CD4-positive, alpha-beta memory T cell (primary cell): ENCODE results near the gene S100A7A. TPM values are rescaled to one million over a fixed set of nuclear protein-coding genes. Genes with fewer than 3 reads are reported as not detected.

ENCODE experiments used
- CTCF ChIA-PET: fragments of 350-600 bp; sonication (Branson Sonifier 250); formaldehyde crosslinking; loops from one replicate; lab custom pipeline; 2021; ENCODE audit warnings: inconsistent platforms; ENCODE audit not compliant: partially characterized antibody; lab: Charles Lee
- POLR2A ChIA-PET: fragments of 350-600 bp; sonication (Branson Sonifier 250); formaldehyde crosslinking; loops from one replicate; lab custom pipeline; 2021; ENCODE audit not compliant: partially characterized antibody; lab: Charles Lee
- DNase-seq, 5 donors: peaks; one replicate each; pipeline versions ENCODE4 v3.0.0 to v3.0.0-alpha.2; 2020 to 2022; ENCODE audit warnings: mixed read lengths in 1 of 5
- H3K27ac ChIP-seq: one replicate; pipeline ENCODE4 v1.7.0; 2013; ENCODE audit warnings: low read depth, low read length
- H3K27me3 ChIP-seq: 2 replicates; pipeline ENCODE4 v1.7.0; 2013; ENCODE audit warnings: mild to moderate bottlenecking, low read length, moderate library complexity; ENCODE audit not compliant: insufficient read depth
- H3K36me3 ChIP-seq: 2 replicates; pipeline ENCODE4 v1.7.0; 2013; ENCODE audit warnings: mild to moderate bottlenecking, low read length, moderate library complexity; ENCODE audit not compliant: insufficient read depth
- H3K4me1 ChIP-seq: 2 replicates; pipeline ENCODE4 v1.7.0; 2013; ENCODE audit warnings: mild to moderate bottlenecking, low read length, moderate library complexity; ENCODE audit not compliant: insufficient read depth
- H3K4me3 ChIP-seq, 2 donors: one replicate each; pipeline ENCODE4 v1.7.0; 2013; ENCODE audit warnings: low read length in 2 of 2, mild to moderate bottlenecking in 1 of 2
- H3K9me3 ChIP-seq, 2 donors: one replicate each; pipeline ENCODE4 v1.7.0; 2013; ENCODE audit warnings: low read length in 2 of 2, control low read depth in 1 of 2; ENCODE audit not compliant: control insufficient read depth in 1 of 2
- H3K27ac Mint-ChIP-seq, 7 donors: one replicate each; pipeline ENCODE4 v1.8.0; 2020 to 2021; ENCODE audit warnings: mixed read lengths in 7 of 7, mild to moderate bottlenecking in 6 of 7, inconsistent platforms in 3 of 7, moderate library complexity in 3 of 7
- H3K27me3 Mint-ChIP-seq, 2 donors: one replicate each; pipeline ENCODE4 v1.8.0; 2020 to 2021; ENCODE audit warnings: mixed read lengths in 2 of 2
- H3K36me3 Mint-ChIP-seq, 2 donors: one replicate each; pipeline ENCODE4 v1.8.0; 2020 to 2021; ENCODE audit warnings: mixed read lengths in 2 of 2, inconsistent platforms in 1 of 2, mild to moderate bottlenecking in 1 of 2
- H3K4me1 Mint-ChIP-seq, 4 donors: one replicate each; pipeline ENCODE4 v1.8.0; 2020 to 2021; ENCODE audit warnings: mixed read lengths in 4 of 4, mild to moderate bottlenecking in 1 of 4
- H3K4me3 Mint-ChIP-seq, 8 donors: one replicate each; pipeline ENCODE4 v1.8.0; 2020 to 2021; ENCODE audit warnings: mixed read lengths in 8 of 8, mild to moderate bottlenecking in 7 of 8, moderate library complexity in 6 of 8, inconsistent platforms in 3 of 8
- H3K9me3 Mint-ChIP-seq, 8 donors: one replicate each; pipeline ENCODE4 v1.8.0; 2020 to 2021; ENCODE audit warnings: mixed read lengths in 8 of 8, mild to moderate bottlenecking in 5 of 8, inconsistent platforms in 3 of 8, moderate library complexity in 1 of 8
- intact Hi-C: fragments of 100-400 bp; cut with micrococcal nuclease; formaldehyde crosslinking; loops from one replicate; pipeline ENCODE4 v1.15.1; 2023
- polyA plus RNA-seq, 2 donors: library from polyadenylated mRNA; unstranded; fragments of 300-500 nt; fragmentation: Illumina TruSeq; gene quantifications; one replicate each; pipeline ENCODE4 v1.2.3, GENCODE V29; 2021
- total RNA-seq, 2 experiments: library from RNA; stranded (reverse); gene quantifications; one replicate each; pipeline ENCODE4 v1.2.3, GENCODE V29; 2021

Gene S100A7A
- total and polyA plus RNA-seq, 4 experiments from 2014 or later = not detected

DNA sequence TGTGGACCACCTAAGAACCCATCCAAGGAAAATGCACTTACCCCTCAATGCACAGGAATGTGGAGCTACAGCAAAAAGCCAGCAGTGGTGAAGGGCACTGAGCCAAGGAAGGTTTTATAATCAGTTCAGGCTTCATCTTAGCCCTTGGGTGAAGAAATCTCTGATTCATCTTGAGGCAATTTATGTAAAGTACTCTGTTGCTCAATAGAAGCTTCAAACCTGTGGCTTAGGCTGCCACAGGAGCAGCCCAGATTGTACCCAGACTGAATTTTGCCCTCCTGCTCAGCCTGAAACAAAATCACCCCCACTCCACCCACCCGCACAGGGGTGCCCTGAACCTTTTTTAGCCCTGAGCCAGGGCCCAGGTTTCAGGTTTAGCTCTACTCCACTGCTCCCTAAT is 40.8 kb upstream of the S100A7A start, which contains the start of gene S100A12:
S100A12 (minus strand) TSS at position 111 of the 400 bp plus-strand sequence. CDS start 1,029 bp downstream, outside the sequence.
- H3K27me3 Mint-ChIP-seq = peaks cover 16 to 21% of the 10 kb centered on the region in 2 donors
- H3K27ac Mint-ChIP-seq = no peak within 1 kb of the TSS
- H3K36me3 Mint-ChIP-seq = no peaks in the 10 kb centered on the region
- H3K4me3 ChIP-seq = no peak within 1 kb of the TSS
- H3K9me3 Mint-ChIP-seq = peaks cover 0 to 5% (median 0%) of the 10 kb centered on the region in 8 donors
- no peak for DNase-seq
- no peaks in the 10 kb centered on the region for H3K4me1 ChIP-seq
- ChIA-PET CTCF (interaction anchor here (1.0 kb wide), 1 partner anchor 22 kb away, joined by 3 read pairs; no protein-coding TSS in a partner anchor), POLR2A (no interaction called here)
- no peak within 1 kb of the TSS for H3K27ac ChIP-seq
- H3K4me3 Mint-ChIP-seq = no peak within 1 kb of the TSS
- no peaks in the 10 kb centered on the region for H3K36me3 ChIP-seq
- H3K9me3 ChIP-seq = no peaks in the 10 kb centered on the region
- intact Hi-C loops = no loop called here
- H3K4me1 Mint-ChIP-seq = no peaks in the 10 kb centered on the region
- no peaks in the 10 kb centered on the region for H3K27me3 ChIP-seq

DNA sequence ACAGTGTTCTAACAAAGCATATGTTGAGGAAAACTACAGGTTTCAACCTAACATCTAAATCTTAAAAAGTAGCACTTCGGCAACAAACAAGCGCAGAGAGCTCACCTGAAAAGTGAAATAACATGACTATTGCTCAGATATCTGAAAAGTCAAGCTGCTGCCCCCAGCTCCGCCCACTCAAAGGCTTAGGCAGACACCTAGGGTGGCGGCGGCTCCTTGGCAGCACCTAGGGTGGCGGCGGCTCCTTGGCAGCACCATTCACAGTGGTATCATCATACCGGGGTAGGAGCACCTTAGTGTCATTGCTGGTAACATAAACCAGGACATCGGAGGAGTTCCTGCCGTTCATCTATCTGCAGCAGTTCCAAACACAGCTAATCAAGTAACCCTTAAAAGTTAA is 36.7 kb upstream of the S100A7A start:
- no peaks in the 10 kb centered on the region for H3K4me1 ChIP-seq
- H3K27me3 Mint-ChIP-seq = peaks cover 21 to 31% of the 10 kb centered on the region in 2 donors

DNA sequence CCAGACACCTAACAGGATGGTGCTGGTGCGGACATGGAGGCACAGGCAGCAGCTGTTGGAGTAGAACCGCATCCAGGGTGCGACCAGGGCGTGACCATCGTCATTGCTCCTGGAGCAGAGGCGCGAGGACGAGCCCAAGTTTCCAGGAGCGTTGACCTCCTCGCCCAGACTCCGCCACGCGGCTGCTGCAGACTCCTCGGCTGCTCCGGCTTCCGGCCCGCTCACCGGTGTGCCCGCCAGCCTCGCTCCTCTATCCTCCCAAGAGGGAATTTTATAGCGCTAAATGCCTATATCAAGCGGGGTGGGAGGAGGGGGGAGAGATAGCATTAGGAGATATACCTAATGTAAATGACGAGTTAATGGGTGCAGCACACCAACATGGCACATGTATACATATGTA is 35.6 kb upstream of the S100A7A start:
- no peaks in the 10 kb centered on the region for H3K4me1 Mint-ChIP-seq
- no peak overlapping the region for H3K4me3 Mint-ChIP-seq
- POLR2A ChIA-PET = no interaction called here
- H3K4me1 ChIP-seq = no peaks in the 10 kb centered on the region
- no peak overlapping the region for H3K27ac Mint-ChIP-seq
- intact Hi-C loops = no loop called here
- H3K27ac ChIP-seq = no peak overlapping the region
- peaks cover 0 to 5% of the 10 kb centered on the region in 2 donors for H3K36me3 Mint-ChIP-seq
- H3K27me3 ChIP-seq = no peaks in the 10 kb centered on the region
- H3K4me3 ChIP-seq = no peak overlapping the region
- CTCF ChIA-PET = no interaction called here
- H3K36me3 ChIP-seq = no peaks in the 10 kb centered on the region
- peaks cover 0 to 26% (median 15%) of the 10 kb centered on the region in 8 donors for H3K9me3 Mint-ChIP-seq
- peaks cover 0 to 3% of the 10 kb centered on the region in 2 donors for H3K9me3 ChIP-seq
- no peak for DNase-seq
- H3K27me3 Mint-ChIP-seq = peaks cover 20 to 33% of the 10 kb centered on the region in 2 donors

More for the DNA sequence above, 36.7 kb upstream of the S100A7A start:
- Histone ChIP-seq H3K36me3 (no peaks in the 10 kb centered on the region), H3K9me3 (peaks cover 0 to 3% of the 10 kb centered on the region in 2 donors), H3K27me3 (no peaks in the 10 kb centered on the region), H3K27ac (no peak overlapping the region), H3K4me3 (no peak overlapping the region)
- CTCF ChIA-PET = no interaction called here
- Mint-ChIP-seq H3K27ac (no peak overlapping the region), H3K4me3 (no peak overlapping the region), H3K9me3 (peaks cover 0 to 26% (median 15%) of the 10 kb centered on the region in 8 donors), H3K36me3 (peaks cover 0 to 5% of the 10 kb centered on the region in 2 donors), H3K4me1 (no peaks in the 10 kb centered on the region)
- POLR2A ChIA-PET = no interaction called here
- intact Hi-C loops = no loop called here
- no peak for DNase-seq

DNA sequence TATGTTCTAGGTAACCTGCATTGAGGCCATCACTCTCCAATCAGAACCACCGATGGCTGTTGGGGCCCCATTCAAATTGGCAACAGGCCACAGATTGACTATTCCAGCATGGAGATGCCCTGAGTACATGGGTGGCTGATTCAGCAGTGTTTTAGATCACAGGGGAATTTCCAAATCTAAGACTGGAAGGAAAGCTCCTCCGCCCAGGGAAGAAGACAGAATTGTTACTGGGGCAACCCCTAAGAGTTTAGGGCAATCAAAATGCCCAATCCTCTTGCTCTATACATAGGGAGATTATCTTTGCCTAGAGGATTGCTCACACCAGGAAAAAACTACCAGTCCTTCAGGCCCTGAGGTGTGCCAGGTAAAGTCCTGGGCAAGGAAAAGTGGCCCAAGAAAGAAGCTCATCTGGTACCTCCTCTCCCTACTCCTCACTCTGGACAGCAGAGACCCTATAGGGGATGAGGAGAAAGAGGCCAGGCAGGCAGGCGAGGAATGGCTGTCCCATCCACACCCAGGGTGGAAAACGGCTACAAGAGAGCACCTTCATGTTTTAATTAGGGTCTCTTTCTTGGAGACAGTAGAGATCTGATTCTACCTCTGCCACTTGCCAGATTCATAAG is 31.3 kb upstream of the S100A7A start:
- intact Hi-C loops = no loop called here
- POLR2A ChIA-PET = no interaction called here

DNA sequence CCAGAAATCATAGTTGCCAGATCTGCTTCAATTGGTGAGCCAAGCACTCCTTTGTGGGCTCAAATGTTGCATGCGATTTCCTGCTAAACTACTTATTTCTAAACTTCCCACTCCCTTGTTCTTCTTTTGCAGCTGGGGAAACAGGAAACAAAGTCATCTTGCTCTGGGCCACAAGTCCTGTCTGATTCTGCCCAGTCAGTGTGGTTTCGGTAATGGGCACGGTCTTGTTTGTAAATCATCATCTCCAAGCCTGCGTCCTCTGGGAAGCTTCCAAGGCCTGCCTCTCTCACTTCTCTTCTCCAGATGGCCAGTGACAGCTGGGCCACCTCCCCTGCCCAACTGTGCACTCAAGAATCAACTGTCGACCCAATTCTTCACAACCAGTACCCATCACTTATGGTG is 29.8 kb upstream of the S100A7A start:
- POLR2A ChIA-PET = no interaction called here

More for the DNA sequence above, 31.3 kb upstream of the S100A7A start:
- H3K4me1 Mint-ChIP-seq = peaks cover 0 to 1% (median 0%) of the 10 kb centered on the region in 4 donors
- no peak for DNase-seq
- Histone ChIP-seq H3K9me3 (peaks cover 0 to 3% of the 10 kb centered on the region in 2 donors), H3K36me3 (no peaks in the 10 kb centered on the region), H3K4me1 (no peaks in the 10 kb centered on the region), H3K27ac (no peak overlapping the region), H3K27me3 (peaks cover 4% of the 10 kb centered on the region), H3K4me3 (no peak overlapping the region)
- CTCF ChIA-PET = no interaction called here
- H3K27me3 Mint-ChIP-seq = peaks cover 11 to 35% of the 10 kb centered on the region in 2 donors
- H3K9me3 Mint-ChIP-seq = peaks cover 0 to 22% (median 14%) of the 10 kb centered on the region in 8 donors
- H3K27ac Mint-ChIP-seq = no peak overlapping the region
- H3K36me3 Mint-ChIP-seq = peaks cover 0 to 5% of the 10 kb centered on the region in 2 donors
- no peak overlapping the region for H3K4me3 Mint-ChIP-seq

DNA sequence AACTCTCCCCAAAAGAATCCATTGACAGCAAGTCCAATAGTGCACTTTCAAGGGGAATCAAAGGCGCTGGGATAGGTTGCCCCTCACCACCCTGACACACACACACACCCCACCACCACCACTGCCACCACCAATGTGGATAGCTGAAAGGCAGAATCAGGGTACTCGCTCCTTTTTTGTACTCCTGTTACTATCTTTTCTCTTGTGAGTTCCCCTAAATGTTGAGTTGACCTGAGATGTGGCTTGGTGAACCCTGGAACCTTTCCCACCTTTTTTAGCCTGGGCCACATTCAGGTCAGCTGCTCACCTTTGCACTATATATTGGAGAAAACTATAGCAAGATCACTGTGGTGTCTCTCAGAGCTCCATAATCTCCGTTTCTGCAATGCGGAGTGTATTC is 29.3 kb upstream of the S100A7A start:
- CTCF ChIA-PET = interaction anchor here (1.2 kb wide), 1 partner anchor 31 kb away, joined by 3 read pairs; no protein-coding TSS in a partner anchor

More for the DNA sequence above, 29.8 kb upstream of the S100A7A start:
- peaks cover 0 to 1% (median 0%) of the 10 kb centered on the region in 4 donors for H3K4me1 Mint-ChIP-seq
- no peak overlapping the region for H3K4me3 ChIP-seq
- no peak for DNase-seq
- CTCF ChIA-PET = interaction anchor here (1.2 kb wide), 1 partner anchor 31 kb away, joined by 3 read pairs; no protein-coding TSS in a partner anchor
- peaks cover 4% of the 10 kb centered on the region for H3K27me3 ChIP-seq
- peaks cover 0 to 3% of the 10 kb centered on the region in 2 donors for H3K9me3 ChIP-seq
- H3K27me3 Mint-ChIP-seq = peaks cover 11 to 34% of the 10 kb centered on the region in 2 donors
- H3K36me3 ChIP-seq = no peaks in the 10 kb centered on the region
- H3K4me3 Mint-ChIP-seq = no peak overlapping the region
- H3K9me3 Mint-ChIP-seq = peaks cover 0 to 14% (median 9%) of the 10 kb centered on the region in 8 donors
- peaks cover 0 to 4% of the 10 kb centered on the region in 2 donors for H3K36me3 Mint-ChIP-seq
- H3K27ac ChIP-seq = no peak overlapping the region
- no peaks in the 10 kb centered on the region for H3K4me1 ChIP-seq
- intact Hi-C loops = no loop called here
- H3K27ac Mint-ChIP-seq = no peak overlapping the region

DNA sequence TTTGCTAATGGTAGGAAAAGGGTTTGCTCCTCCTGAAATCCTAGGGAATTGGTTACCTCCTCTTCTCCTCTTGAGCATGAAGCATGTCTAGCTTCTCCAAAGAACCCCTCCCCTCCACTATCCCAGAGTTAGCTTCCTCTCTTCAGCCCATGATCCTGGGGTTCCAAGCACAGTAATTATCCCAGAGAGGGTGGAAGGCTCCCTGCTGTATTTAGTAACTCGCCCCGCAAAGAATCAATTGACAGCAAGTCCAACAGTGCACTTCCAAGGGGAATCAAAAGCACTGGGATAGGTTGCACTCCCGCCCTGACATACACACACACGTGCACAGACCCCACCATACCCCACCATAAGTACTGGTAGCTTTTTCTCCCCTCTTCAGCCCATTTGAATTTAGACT is 28.5 kb upstream of the S100A7A start:
- H3K9me3 ChIP-seq = no peaks in the 10 kb centered on the region
- H3K27ac ChIP-seq = no peak overlapping the region
- DNase-seq = no peak
- peak overlapping the region in 1 of 7 donors; percentile 73 for H3K27ac Mint-ChIP-seq
- intact Hi-C loops = no loop called here
- ChIA-PET CTCF (interaction anchor here (1.2 kb wide), 1 partner anchor 32 kb away, joined by 3 read pairs; no protein-coding TSS in a partner anchor), POLR2A (no interaction called here)
- no peaks in the 10 kb centered on the region for H3K4me1 ChIP-seq
- no peaks in the 10 kb centered on the region for H3K36me3 Mint-ChIP-seq
- no peaks in the 10 kb centered on the region for H3K36me3 ChIP-seq
- no peak overlapping the region for H3K4me3 ChIP-seq
- H3K27me3 ChIP-seq = peaks cover 4% of the 10 kb centered on the region
- no peak overlapping the region for H3K4me3 Mint-ChIP-seq
- H3K27me3 Mint-ChIP-seq = peaks cover 7 to 27% of the 10 kb centered on the region in 2 donors
- H3K4me1 Mint-ChIP-seq = peaks cover 0 to 1% (median 0%) of the 10 kb centered on the region in 4 donors
- H3K9me3 Mint-ChIP-seq = peaks cover 0 to 3% (median 0%) of the 10 kb centered on the region in 8 donors

More for the DNA sequence above, 29.3 kb upstream of the S100A7A start:
- no peak overlapping the region for H3K4me3 Mint-ChIP-seq
- no peak for DNase-seq
- no peaks in the 10 kb centered on the region for H3K36me3 Mint-ChIP-seq
- no peak overlapping the region for H3K27ac Mint-ChIP-seq
- H3K9me3 ChIP-seq = no peaks in the 10 kb centered on the region
- H3K36me3 ChIP-seq = no peaks in the 10 kb centered on the region
- POLR2A ChIA-PET = no interaction called here
- H3K27ac ChIP-seq = no peak overlapping the region
- H3K4me1 Mint-ChIP-seq = peaks cover 0 to 1% (median 0%) of the 10 kb centered on the region in 4 donors
- H3K4me1 ChIP-seq = no peaks in the 10 kb centered on the region
- peaks cover 0 to 9% (median 5%) of the 10 kb centered on the region in 8 donors for H3K9me3 Mint-ChIP-seq
- peaks cover 11 to 31% of the 10 kb centered on the region in 2 donors for H3K27me3 Mint-ChIP-seq
- intact Hi-C loops = no loop called here
- peaks cover 4% of the 10 kb centered on the region for H3K27me3 ChIP-seq
- no peak overlapping the region for H3K4me3 ChIP-seq
